Upper lobe of right lung (tissue), 1 donor: ENCODE measurements around the gene TMEM154. TPM values are rescaled to one million over a fixed set of nuclear protein-coding genes. Genes with fewer than 3 reads are reported as not detected.

Source experiments
- ATAC-seq: fragments of 200-7000 bp; cut with Tn5 transposase; one replicate; pipeline ENCODE4 v1.9.1; 2020; ENCODE audit warnings: mild to moderate bottlenecking, moderate library complexity
- DNase-seq: peaks from one replicate; pipeline ENCODE4 v3.0.0-alpha.2; 2020
- H3K27ac ChIP-seq: fragments of 200-600 bp; one replicate; pipeline ENCODE4 v1.8.0; 2022
- H3K27me3 ChIP-seq: fragments of 200-600 bp; one replicate; pipeline ENCODE4 v1.8.0; 2022; ENCODE audit warnings: mild to moderate bottlenecking
- H3K36me3 ChIP-seq: fragments of 200-600 bp; one replicate; pipeline ENCODE4 v1.8.0; 2022
- H3K4me1 ChIP-seq: fragments of 200-600 bp; one replicate; pipeline ENCODE4 v1.8.0; 2022
- H3K4me3 ChIP-seq: fragments of 200-600 bp; one replicate; pipeline ENCODE4 v1.8.0; 2022; ENCODE audit warnings: mild to moderate bottlenecking
- H3K9me3 ChIP-seq: fragments of 200-600 bp; one replicate; pipeline ENCODE4 v1.8.0; 2022
- intact Hi-C: fragments of 100-400 bp; cut with DNase I; formaldehyde crosslinking; loops from one replicate; pipeline ENCODE4 v1.11.0; 2022
- total RNA-seq: library from RNA; stranded (reverse); fragmentation: NEBNext Ultra II Directional; extraction: Animal tissue kit (Norgen Biotek cat#: 25700); gene quantifications from one replicate; pipeline ENCODE4 v1.2.1, GENCODE V29; 2021
- TF ChIP-seq, protein P1 (sequence below): fragments of 200-600 bp; IDR thresholded peaks from one replicate; pipeline ENCODE4 v1.8.0; 2022; ENCODE audit warnings: antibody characterized with exemption
- donor health status: DM: no; HTN: yes; CAD: no; lungs with severe emphysema.

The TMEM154 gene
- total RNA-seq, 1 donor from 2014 or later = 12.7 TPM

GRCh38 chr4:152630324-152630723 lies 49.5 kb downstream of the TMEM154 start:
- Histone ChIP-seq H3K4me1 (no peaks in the 10 kb centered on the region), H3K27ac (no peak overlapping the region), H3K36me3 (no peaks in the 10 kb centered on the region), H3K9me3 (no peaks in the 10 kb centered on the region), H3K27me3 (no peaks in the 10 kb centered on the region), H3K4me3 (no peak overlapping the region)
- TF ChIP-seq, protein P1, sequence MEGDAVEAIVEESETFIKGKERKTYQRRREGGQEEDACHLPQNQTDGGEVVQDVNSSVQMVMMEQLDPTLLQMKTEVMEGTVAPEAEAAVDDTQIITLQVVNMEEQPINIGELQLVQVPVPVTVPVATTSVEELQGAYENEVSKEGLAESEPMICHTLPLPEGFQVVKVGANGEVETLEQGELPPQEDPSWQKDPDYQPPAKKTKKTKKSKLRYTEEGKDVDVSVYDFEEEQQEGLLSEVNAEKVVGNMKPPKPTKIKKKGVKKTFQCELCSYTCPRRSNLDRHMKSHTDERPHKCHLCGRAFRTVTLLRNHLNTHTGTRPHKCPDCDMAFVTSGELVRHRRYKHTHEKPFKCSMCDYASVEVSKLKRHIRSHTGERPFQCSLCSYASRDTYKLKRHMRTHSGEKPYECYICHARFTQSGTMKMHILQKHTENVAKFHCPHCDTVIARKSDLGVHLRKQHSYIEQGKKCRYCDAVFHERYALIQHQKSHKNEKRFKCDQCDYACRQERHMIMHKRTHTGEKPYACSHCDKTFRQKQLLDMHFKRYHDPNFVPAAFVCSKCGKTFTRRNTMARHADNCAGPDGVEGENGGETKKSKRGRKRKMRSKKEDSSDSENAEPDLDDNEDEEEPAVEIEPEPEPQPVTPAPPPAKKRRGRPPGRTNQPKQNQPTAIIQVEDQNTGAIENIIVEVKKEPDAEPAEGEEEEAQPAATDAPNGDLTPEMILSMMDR = no peak
- intact Hi-C loops = no loop called here
- ATAC-seq (no peak), DNase-seq (no peak)

GRCh38 chr4:152629908-152630307 lies 49.9 kb downstream of the TMEM154 start:
- Histone ChIP-seq H3K27ac (no peak overlapping the region), H3K4me3 (no peak overlapping the region), H3K36me3 (no peaks in the 10 kb centered on the region), H3K27me3 (no peaks in the 10 kb centered on the region), H3K9me3 (no peaks in the 10 kb centered on the region), H3K4me1 (no peaks in the 10 kb centered on the region)
- ATAC-seq = no peak
- TF ChIP-seq, protein P1 = no peak
- DNase-seq = no peak
- intact Hi-C loops = no loop called here

GRCh38 chr4:152628128-152628527 lies 51.7 kb downstream of the TMEM154 start:
- Histone ChIP-seq H3K4me1 (no peaks in the 10 kb centered on the region), H3K9me3 (no peaks in the 10 kb centered on the region), H3K27me3 (no peaks in the 10 kb centered on the region), H3K36me3 (no peaks in the 10 kb centered on the region), H3K27ac (no peak overlapping the region), H3K4me3 (no peak overlapping the region)
- intact Hi-C loops = no loop called here
- no peak for ATAC-seq
- TF ChIP-seq, protein P1 = no peak
- DNase-seq = no peak

DNA sequence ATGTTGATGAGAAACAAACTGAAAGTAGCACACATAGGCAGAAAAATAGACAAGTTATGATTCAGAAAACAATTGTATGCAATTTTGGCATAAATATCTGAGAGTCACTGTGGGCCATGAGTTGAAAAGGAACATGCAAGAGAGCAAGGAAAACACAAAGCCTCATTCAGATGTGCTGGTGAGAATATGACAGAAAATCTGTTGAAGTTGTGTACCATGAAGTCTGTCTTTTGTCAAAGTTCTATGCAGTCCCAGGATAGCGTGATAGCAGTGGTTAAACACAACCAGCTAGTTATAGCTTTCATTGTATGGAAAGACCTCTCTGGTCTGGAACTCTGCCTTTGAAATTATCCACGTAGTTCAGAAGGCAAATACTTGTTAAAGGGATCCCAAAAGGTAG lies 53.0 kb downstream of the TMEM154 start:
- H3K27ac ChIP-seq = no peak overlapping the region
- no peaks in the 10 kb centered on the region for H3K36me3 ChIP-seq
- ATAC-seq = no peak
- H3K4me1 ChIP-seq = no peaks in the 10 kb centered on the region
- H3K4me3 ChIP-seq = no peak overlapping the region
- no peak for DNase-seq
- no peaks in the 10 kb centered on the region for H3K27me3 ChIP-seq
- intact Hi-C loops = no loop called here
- H3K9me3 ChIP-seq = no peaks in the 10 kb centered on the region
- TF ChIP-seq, protein P1 = no peak

DNA sequence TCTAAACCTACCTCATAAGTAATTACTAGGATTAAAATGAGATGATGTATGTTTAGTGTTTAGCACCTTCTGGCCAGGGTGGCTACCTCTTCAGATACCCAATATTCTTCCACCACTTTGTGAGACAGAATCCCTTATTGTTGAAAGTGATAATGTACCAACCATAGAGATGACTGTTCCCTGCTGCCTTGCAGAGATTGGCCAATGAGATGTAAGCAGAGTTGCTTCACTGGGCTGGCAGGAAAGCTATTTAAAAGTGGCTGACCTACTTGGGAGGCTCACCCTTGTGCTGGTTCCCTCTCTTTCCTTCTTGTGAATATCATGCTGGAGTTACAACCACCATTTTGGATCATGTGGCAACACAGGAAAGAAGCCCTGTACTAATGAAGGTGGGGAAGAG lies 58.9 kb downstream of the TMEM154 start:
- intact Hi-C loops = no loop called here
- TF ChIP-seq, protein P1 = no peak
- H3K9me3 ChIP-seq = no peaks in the 10 kb centered on the region
- no peaks in the 10 kb centered on the region for H3K4me1 ChIP-seq
- DNase-seq (no peak), ATAC-seq (no peak)
- H3K27ac ChIP-seq = no peak overlapping the region
- H3K36me3 ChIP-seq = no peaks in the 10 kb centered on the region
- no peak overlapping the region for H3K4me3 ChIP-seq
- no peaks in the 10 kb centered on the region for H3K27me3 ChIP-seq

DNA sequence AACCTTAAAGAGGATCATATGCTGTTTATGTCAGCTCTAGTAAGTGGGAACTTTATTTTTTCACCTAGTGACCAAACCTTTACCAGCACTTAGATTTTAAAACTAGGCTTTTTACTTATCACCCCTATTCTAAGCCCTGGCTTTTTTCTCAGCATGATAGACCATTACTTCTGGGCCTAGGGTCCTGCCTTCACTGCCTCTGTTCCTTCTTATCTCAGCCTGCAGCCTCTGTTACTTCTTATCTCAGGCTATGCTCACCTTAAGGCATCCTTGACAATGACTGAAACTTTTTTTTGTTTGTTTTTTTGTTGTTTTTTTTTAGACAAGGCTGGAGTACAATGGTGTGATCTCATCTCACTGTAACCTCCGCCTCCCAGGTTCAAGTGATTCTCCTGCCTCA lies 59.6 kb downstream of the TMEM154 start:
- intact Hi-C loops = no loop called here
- Histone ChIP-seq H3K9me3 (no peaks in the 10 kb centered on the region), H3K36me3 (no peaks in the 10 kb centered on the region), H3K27me3 (no peaks in the 10 kb centered on the region), H3K4me1 (no peaks in the 10 kb centered on the region), H3K27ac (no peak overlapping the region), H3K4me3 (no peak overlapping the region)
- TF ChIP-seq, protein P1 = no peak
- ATAC-seq (no peak), DNase-seq (no peak)
